ENCODE results near the gene NDUFV2.
"Not testable (repeated sequence)": the region's sequence is repeated elsewhere in the genome, so short reads cannot be mapped to it uniquely, and the experiment has no call there.

Gene NDUFV2

DNA sequence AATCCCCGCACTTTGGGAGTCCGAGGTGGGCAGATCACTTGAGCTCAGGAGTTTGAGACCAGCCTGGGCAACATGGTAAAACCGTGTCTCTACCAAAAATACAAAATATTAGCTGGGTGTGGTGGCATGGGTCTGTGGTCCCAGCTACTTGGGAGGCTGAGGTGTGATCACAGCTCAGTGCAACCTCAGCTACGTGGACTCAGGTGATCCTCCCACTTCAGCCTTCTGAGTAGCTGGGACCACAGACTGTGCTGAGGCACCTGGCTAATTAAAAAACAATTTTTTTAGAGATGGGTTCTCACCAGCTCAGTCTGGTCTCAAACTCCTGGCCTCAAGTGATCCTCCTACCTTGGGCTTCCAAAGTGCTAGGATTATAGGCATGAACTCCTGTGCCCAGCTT lies 57.5 kb downstream of the NDUFV2 start:
- DNase-seq, result no peak

- DNase-seq, result not testable (repeated sequence)
Measured at GRCh38 chr18:9162663-9163062, 60.2 kb downstream of the NDUFV2 start.

DNA sequence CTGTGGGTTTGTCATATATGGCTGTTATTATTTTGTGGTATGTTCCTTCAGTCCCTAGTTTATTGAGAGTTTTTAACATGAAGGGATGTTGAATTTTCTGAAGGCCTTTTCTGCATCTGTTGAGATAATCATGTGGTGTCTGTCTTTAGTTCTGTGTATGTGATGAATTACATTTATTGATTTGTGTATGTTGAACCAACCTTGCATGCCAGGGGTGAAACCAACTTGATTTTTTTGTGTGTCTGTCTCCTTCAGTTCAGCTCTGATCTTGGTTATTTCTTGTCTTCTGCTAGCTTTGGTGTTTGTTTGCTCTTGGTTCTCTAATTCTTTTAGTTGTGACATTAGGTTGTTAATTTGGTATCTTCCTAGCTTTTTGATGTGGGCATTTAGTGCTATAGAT lies 61.6 kb downstream of the NDUFV2 start:
- DNase-seq, result not testable (repeated sequence)

DNA sequence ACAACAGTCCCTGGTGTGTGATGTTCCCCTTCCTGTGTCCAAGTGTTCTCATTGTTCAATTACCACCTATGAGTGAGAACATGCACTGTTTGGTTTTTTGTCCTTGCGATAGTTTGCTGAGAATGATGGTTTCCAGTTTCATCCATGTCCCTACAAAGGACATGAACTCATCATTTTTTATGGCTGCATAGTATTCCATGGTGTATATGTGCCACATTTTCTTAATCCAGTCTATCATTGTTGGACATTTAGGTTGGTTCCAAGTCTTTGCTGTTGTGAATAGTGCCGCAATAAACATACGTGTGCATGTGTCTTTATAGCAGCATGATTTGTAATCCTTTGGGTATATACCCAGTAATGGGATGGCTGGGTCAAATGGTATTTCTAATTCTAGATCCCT lies 63.4 kb downstream of the NDUFV2 start:
- DNase-seq, result not testable (repeated sequence)

DNA sequence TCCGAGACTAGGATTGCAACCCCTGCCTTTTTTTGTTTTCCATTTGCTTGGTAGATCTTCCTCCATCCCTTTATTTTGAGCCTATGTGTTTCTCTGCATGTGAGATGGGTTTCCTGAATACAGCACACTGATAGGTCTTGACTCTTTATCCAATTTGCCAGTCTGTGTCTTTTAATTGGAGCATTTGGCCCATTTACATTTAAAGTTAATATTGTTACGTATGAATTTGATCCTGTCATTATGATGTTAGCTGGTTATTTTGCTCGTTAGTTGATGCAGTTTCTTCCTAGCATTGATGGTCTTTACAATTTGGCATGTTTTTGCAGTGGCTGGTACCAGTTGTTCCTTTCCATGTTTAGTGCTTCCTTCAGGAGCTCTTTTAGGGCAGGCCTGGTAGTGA lies 67.0 kb downstream of the NDUFV2 start:
- not testable (repeated sequence) for DNase-seq

GRCh38 chr18:9171919-9172318 lies 69.4 kb downstream of the NDUFV2 start:
- not testable (repeated sequence) for DNase-seq

GRCh38 chr18:9172506-9173127 lies 70.1 kb downstream of the NDUFV2 start:
- no peak for DNase-seq

DNA sequence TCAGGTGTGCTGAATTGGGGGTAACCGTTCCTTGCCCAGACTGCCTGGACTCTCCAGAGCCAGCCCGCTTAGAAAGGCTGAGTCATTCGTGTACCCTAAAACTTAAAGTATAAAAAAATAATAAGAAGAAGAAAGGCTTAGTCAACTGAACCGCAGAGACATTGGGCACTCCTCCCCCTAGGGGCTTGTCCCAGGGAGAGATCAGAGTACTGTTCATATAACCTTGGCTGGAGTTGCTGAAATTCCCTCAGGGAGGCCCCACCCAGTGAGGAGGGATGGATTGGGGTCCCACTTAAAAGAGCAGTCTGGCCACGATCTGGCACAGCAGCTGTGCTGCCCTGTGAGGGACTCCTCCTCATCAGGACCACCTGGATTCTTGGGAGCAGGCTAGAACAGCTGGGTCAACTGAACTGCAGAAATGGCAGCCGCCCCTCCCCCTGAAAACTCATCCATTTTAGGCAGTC lies 71.3 kb downstream of the NDUFV2 start:
- DNase-seq, result no peak

- no peak for DNase-seq
Measured at GRCh38 chr18:9174302-9174701, 71.8 kb downstream of the NDUFV2 start.

- DNase-seq, result no peak
Measured at GRCh38 chr18:9175115-9175514, 72.6 kb downstream of the NDUFV2 start.

- no peak for DNase-seq
Measured at GRCh38 chr18:9177031-9177430, 74.5 kb downstream of the NDUFV2 start.

GRCh38 chr18:9177466-9177865 lies 75.0 kb downstream of the NDUFV2 start:
- DNase-seq, result no peak

DNA sequence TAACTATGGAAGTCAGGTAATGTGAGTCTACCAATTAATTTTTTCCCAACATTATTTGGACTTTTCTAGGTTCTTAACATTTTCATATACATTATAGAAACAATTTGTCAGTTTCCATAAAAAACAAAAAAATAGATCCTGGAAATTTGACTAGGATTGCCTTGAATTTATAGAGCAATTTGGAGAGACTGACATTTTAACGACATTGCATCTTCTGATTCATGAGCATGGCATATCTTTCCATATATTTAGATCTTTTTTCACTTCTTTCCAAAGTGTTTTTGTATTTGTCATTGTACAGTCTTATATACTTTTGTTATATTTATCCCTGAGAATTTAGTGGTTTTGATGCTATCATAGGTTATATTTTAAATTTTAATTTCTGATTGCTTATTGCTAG lies 76.1 kb downstream of the NDUFV2 start:
- no peak for DNase-seq

- no peak for DNase-seq
Measured at GRCh38 chr18:9181275-9181674, 78.8 kb downstream of the NDUFV2 start.

DNA sequence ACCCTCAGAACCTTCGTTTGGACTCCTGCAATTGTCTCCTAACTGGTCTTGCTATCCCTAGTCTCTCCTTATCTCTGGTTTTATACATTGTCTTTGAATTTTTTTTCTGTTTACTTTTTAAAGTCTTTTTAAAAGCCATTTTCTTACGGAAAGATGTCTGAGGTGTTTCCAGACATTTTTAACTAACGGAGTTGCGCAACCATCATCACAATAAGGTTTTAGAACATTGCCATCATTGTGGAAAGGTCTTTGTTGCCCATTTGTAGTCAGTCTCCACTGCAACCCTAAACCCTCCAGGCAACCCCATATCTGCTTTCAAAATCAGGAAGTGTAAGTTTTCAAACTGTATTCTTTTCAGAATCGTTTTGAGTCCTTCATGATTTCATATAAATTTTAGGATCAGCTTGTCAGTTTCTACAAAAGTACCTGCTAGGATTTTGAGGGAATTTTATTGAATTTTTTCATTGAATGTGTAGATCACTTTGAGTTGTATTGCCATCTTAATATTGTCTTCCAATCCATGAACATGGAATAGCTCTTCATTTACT lies 80.4 kb downstream of the NDUFV2 start:
- no peak for DNase-seq

Measured in NCI-H1436 treated with DMSO at 0.1 percent for 48 hours (cell line).